Left lung (tissue), 10 donors: ENCODE measurements around the gene SMC6. TPM values are rescaled to one million over a fixed set of nuclear protein-coding genes. Genes with fewer than 3 reads are reported as not detected.

Source experiments
- ATAC-seq: fragments of 200-7000 bp; cut with Tn5 transposase; one replicate; pipeline ENCODE4 v1.9.1; 2020; ENCODE audit warnings: moderate library complexity
- DNase-seq, 4 donors: peaks; one replicate each; pipeline ENCODE4 v3.0.0-alpha.2; 2013 to 2020
- H3K27ac ChIP-seq, 2 donors: fragments of 200-600 bp; sonication (generic) in 1 of 2; one replicate each; pipeline versions ENCODE4 v1.5.0 to v1.8.0; 2020 to 2021
- H3K27me3 ChIP-seq, 2 donors: fragments of 200-600 bp; sonication (generic) in 1 of 2; one replicate each; pipeline versions ENCODE4 v1.5.0 to v1.8.0; 2020 to 2021
- H3K36me3 ChIP-seq, 2 donors: fragments of 200-600 bp; sonication (generic) in 1 of 2; one replicate each; pipeline versions ENCODE4 v1.5.0 to v1.8.0; 2020 to 2021
- H3K4me1 ChIP-seq, 2 donors: fragments of 200-600 bp; one replicate each; pipeline ENCODE4 v1.8.0; 2021
- H3K4me3 ChIP-seq, 2 donors: fragments of 200-600 bp; sonication (generic) in 1 of 2; one replicate each; pipeline versions ENCODE4 v1.5.0 to v1.8.0; 2020 to 2021; ENCODE audit warnings: mild to moderate bottlenecking in 1 of 2
- H3K9me3 ChIP-seq, 2 donors: fragments of 200-600 bp; sonication (generic) in 1 of 2; one replicate each; pipeline versions ENCODE4 v1.5.0 to v1.8.0; 2020 to 2021
- intact Hi-C, 2 donors: fragments of 100-400 bp; cut with DNase I; formaldehyde crosslinking; loops; one replicate each; pipeline versions ENCODE4 v1.11.2 to v1.14.2; 2022
- polyA plus RNA-seq, 6 donors: library from polyadenylated mRNA; unstranded; fragments of 120-200 nt; gene quantifications; one replicate each; pipeline ENCODE4 v1.2.1, GENCODE V29; 2013; ENCODE audit not compliant: insufficient read length in 6 of 6
- total RNA-seq, 2 donors: library from RNA; stranded (reverse); fragmentation: NEBNext Ultra II Directional; extraction: Animal tissue kit (Norgen Biotek cat#: 25700); gene quantifications; one replicate each; pipeline ENCODE4 v1.2.1, GENCODE V29; 2021
- TF ChIP-seq, protein P1 (sequence below), 2 donors: fragments of 200-600 bp; sonication (generic) in 1 of 2; IDR thresholded peaks; one replicate each; pipeline versions ENCODE4 v1.5.0 to v1.8.0; 2021; ENCODE audit warnings: antibody characterized with exemption in 2 of 2
- donor health status: DM: no; HTN: yes; CAD: no.
- donor health status: DM: no; HTN: no; CAD: no.

Gene SMC6
- total and polyA plus RNA-seq, 8 donors = 18.5 to 68.3 (median 52.8) TPM

DNA sequence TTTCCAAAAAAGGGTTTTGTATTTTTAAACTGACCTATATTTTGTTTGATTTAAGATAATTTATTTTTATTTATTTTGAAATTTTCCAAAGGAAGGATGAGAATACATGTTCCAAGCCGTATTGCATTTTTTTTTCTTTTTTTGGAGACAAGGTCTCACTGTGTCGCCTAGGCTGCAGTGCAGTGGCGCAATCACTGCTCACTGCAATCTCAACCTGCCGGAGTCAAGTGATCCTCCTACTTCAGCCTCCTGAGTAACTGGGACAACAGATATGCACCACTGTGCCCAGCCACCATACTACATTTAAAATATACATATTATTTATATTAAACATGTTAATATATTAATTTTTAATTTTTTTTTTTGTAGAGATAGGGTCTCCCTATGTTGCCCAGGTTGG, 15.3 kb upstream of the SMC6 start:
- ATAC-seq (no peak), DNase-seq (no peak)
- intact Hi-C loops = no loop called here
- H3K27ac ChIP-seq = no peak overlapping the region
- H3K4me1 ChIP-seq = no peaks in the 10 kb centered on the region
- no peaks in the 10 kb centered on the region for H3K9me3 ChIP-seq
- no peaks in the 10 kb centered on the region for H3K27me3 ChIP-seq
- peaks cover 0 to 7% of the 10 kb centered on the region in 2 donors for H3K36me3 ChIP-seq
- H3K4me3 ChIP-seq = no peak overlapping the region
- TF ChIP-seq, protein P1, sequence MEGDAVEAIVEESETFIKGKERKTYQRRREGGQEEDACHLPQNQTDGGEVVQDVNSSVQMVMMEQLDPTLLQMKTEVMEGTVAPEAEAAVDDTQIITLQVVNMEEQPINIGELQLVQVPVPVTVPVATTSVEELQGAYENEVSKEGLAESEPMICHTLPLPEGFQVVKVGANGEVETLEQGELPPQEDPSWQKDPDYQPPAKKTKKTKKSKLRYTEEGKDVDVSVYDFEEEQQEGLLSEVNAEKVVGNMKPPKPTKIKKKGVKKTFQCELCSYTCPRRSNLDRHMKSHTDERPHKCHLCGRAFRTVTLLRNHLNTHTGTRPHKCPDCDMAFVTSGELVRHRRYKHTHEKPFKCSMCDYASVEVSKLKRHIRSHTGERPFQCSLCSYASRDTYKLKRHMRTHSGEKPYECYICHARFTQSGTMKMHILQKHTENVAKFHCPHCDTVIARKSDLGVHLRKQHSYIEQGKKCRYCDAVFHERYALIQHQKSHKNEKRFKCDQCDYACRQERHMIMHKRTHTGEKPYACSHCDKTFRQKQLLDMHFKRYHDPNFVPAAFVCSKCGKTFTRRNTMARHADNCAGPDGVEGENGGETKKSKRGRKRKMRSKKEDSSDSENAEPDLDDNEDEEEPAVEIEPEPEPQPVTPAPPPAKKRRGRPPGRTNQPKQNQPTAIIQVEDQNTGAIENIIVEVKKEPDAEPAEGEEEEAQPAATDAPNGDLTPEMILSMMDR (IDR thresholded peaks at IDR 0.05) = no peak

DNA sequence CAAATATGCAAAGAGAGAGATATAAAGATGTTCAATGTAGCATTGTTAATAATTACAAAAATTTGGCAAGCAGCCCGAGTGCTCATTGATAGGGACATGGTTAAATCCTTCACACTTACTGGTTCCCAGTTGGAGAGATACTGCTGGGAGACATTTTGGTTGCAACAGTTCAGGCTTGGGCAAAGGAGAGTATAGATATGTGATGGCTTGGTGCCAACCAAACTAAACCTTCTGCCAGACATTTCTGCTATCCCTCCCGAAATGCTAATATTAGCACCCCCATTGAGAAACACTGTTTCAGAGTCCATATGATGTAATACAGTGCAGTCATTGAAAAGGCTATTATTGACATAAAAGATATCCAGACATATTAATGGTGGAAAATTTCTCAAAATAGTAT, 11.8 kb upstream of the SMC6 start:
- H3K9me3 ChIP-seq = no peaks in the 10 kb centered on the region
- DNase-seq (no peak), ATAC-seq (no peak)
- no peaks in the 10 kb centered on the region for H3K4me1 ChIP-seq
- intact Hi-C loops = no loop called here
- peaks cover 0 to 5% of the 10 kb centered on the region in 2 donors for H3K36me3 ChIP-seq
- no peak overlapping the region for H3K27ac ChIP-seq
- TF ChIP-seq, protein P1 (IDR thresholded peaks at IDR 0.05) = no peak
- no peak overlapping the region for H3K4me3 ChIP-seq
- no peaks in the 10 kb centered on the region for H3K27me3 ChIP-seq

DNA sequence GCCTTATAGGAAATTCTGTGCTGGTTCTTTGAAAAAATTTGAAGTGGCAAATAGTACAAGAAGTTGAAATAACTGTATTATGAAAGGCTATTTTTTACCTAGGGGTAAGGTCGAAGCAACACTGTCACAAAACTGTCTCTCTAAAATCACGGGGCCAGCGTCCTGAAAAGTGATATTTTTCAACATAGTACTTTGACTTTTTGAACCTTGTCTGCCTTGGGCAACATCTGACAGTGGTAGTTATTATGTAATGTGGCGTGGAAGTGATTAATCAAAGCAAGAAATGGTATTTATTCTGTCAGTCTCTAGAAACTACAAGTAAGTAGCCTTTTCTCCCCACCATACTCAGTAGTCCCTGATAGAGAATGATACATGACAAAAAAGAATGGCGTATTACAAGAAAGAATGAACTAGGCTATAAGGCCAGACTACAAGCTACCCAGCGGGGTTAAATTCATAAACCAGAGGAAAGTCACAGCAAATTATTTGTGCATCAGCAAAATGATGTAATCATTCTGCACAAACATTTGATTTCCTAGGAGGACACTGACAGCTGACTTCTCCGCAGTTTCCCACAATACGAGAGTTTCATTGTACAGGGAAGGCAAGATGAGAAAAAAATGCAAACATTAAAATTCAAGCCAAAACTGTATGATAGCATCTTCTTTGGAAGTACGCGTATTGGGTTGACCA, 10.2 kb upstream of the SMC6 start:
- no peak for ATAC-seq
- peaks cover 0 to 5% of the 10 kb centered on the region in 2 donors for H3K36me3 ChIP-seq
- no peak overlapping the region for H3K27ac ChIP-seq
- TF ChIP-seq, protein P1 (IDR thresholded peaks at IDR 0.05) = no peak
- H3K9me3 ChIP-seq = no peaks in the 10 kb centered on the region
- intact Hi-C loops = no loop called here
- H3K4me3 ChIP-seq = no peak overlapping the region
- no peak for DNase-seq
- H3K27me3 ChIP-seq = no peaks in the 10 kb centered on the region
- peaks cover 0 to 4% of the 10 kb centered on the region in 2 donors for H3K4me1 ChIP-seq

DNA sequence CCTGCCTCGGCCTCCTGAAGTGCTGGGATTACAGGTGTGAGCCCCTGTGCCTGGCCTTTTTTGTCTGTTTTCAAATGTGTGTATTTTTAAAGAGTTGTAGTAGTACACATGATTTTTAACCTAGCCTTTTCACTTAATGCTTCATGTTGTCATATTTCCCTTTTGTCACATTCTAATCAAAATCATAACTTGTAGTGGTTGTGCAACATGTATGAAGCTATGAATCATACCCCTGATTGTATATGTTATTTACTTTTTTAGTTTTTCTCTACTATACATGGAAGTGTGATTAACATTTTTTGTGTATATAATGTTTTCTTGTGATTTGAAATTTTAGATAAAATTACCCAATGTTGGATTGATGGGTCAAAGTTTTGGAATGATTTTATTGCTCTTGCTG, 8.8 kb upstream of the SMC6 start:
- intact Hi-C loops = no loop called here
- Histone ChIP-seq H3K4me3 (no peak overlapping the region), H3K27ac (no peak overlapping the region), H3K4me1 (peaks cover 0 to 4% of the 10 kb centered on the region in 2 donors), H3K36me3 (peaks cover 0 to 5% of the 10 kb centered on the region in 2 donors), H3K9me3 (no peaks in the 10 kb centered on the region), H3K27me3 (no peaks in the 10 kb centered on the region)
- ATAC-seq (no peak), DNase-seq (no peak)
- TF ChIP-seq, protein P1 (IDR thresholded peaks at IDR 0.05) = no peak

DNA sequence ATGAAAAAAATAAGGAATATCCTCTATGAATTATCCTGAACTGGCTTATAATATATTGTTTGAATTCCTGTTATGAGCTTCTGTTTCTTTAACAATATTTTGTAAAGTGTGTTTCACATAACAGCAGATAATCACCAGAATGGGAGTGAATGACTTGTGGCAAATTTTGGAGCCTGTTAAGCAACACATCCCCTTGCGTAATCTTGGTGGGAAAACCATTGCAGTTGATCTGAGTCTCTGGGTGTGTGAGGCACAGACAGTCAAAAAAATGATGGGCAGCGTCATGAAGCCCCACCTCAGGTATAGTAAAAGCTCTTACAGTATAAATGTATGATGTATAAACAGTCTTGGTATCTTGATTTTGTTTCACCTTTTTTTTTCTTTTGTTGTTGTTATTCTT, 6.2 kb upstream of the SMC6 start:
- Histone ChIP-seq H3K27me3 (no peaks in the 10 kb centered on the region), H3K9me3 (no peaks in the 10 kb centered on the region), H3K4me3 (no peak overlapping the region), H3K36me3 (peaks cover 0 to 5% of the 10 kb centered on the region in 2 donors), H3K4me1 (peaks cover 0 to 11% of the 10 kb centered on the region in 2 donors), H3K27ac (no peak overlapping the region)
- no peak for DNase-seq
- intact Hi-C loops = no loop called here
- ATAC-seq = no peak
- TF ChIP-seq, protein P1 (IDR thresholded peaks at IDR 0.05) = no peak
